Breast epithelium (tissue), 3 donors: ENCODE results near the gene L3MBTL3.

Source experiments
- POLR2A ChIP-seq: fragments of 450-650 bp; IDR thresholded peaks from one replicate; pipeline ENCODE4 v1.6.1; 2016; ENCODE audit warnings: antibody characterized with exemption, mild to moderate bottlenecking, moderate library complexity
- POLR2AphosphoS5 ChIP-seq, 3 donors: sonication (generic); formaldehyde crosslinking; IDR thresholded peaks; one replicate each; pipeline ENCODE4 v1.6.1; 2017; ENCODE audit warnings: antibody characterized with exemption in 3 of 3
- TF ChIP-seq, protein P1 (sequence below), 3 donors: fragments of 450-650 bp; IDR thresholded peaks; one replicate each; pipeline ENCODE4 v1.5.1; 2016 to 2017; ENCODE audit warnings: antibody characterized with exemption in 3 of 3, mild to moderate bottlenecking in 3 of 3, moderate library complexity in 3 of 3

DNA sequence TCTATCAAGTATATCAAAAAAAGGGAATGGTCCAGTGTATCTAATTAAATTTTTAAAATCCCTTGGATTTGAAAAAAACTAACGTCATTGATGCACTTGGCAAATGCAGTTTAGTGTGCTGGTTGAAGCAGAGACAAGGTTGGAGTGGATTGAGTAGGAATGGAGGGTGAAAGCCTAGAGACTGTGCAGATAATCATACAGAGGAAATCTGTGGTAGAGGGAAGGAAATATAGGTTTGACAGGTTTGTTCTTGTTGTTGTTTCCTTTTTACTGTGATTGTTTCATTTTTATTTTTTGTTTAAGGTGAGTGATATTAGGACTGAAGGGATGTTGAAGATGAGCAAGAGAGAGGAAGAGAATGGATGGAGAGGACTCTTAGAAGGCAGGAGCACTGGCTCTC lies 29.0 kb upstream of the L3MBTL3 start:
- TF ChIP-seq, protein P1, sequence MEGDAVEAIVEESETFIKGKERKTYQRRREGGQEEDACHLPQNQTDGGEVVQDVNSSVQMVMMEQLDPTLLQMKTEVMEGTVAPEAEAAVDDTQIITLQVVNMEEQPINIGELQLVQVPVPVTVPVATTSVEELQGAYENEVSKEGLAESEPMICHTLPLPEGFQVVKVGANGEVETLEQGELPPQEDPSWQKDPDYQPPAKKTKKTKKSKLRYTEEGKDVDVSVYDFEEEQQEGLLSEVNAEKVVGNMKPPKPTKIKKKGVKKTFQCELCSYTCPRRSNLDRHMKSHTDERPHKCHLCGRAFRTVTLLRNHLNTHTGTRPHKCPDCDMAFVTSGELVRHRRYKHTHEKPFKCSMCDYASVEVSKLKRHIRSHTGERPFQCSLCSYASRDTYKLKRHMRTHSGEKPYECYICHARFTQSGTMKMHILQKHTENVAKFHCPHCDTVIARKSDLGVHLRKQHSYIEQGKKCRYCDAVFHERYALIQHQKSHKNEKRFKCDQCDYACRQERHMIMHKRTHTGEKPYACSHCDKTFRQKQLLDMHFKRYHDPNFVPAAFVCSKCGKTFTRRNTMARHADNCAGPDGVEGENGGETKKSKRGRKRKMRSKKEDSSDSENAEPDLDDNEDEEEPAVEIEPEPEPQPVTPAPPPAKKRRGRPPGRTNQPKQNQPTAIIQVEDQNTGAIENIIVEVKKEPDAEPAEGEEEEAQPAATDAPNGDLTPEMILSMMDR (IDR thresholded peaks at IDR 0.05): no peak
- TF ChIP-seq POLR2A: no peak
- no peak for TF ChIP-seq POLR2AphosphoS5 (IDR thresholded peaks at IDR 0.05)
